HepG2 (cell line): ENCODE results near the gene RIPOR1. TPM values are rescaled to one million over a fixed set of nuclear protein-coding genes. Genes with fewer than 3 reads are reported as not detected.

Experiments used
- DBP ChIP-seq: sonication (generic); formaldehyde crosslinking; IDR thresholded peaks from 2 replicates; pipeline ENCODE4 v1.4.0; 2020; ENCODE audit warnings: missing genetic modification reagents; ENCODE audit errors: not compliant biosample characterization
- DR1 ChIP-seq: sonication (generic); formaldehyde crosslinking; IDR thresholded peaks from 2 replicates; pipeline ENCODE4 v1.8.0; 2021; ENCODE audit warnings: mild to moderate bottlenecking, missing genetic modification reagents, inconsistent platforms
- EHMT2 ChIP-seq: fragments of 200-600 bp; sonication (generic); IDR thresholded peaks from 2 replicates; pipeline ENCODE4 v1.7.0; 2017; ENCODE audit warnings: antibody characterized with exemption, low read depth, low read length, borderline replicate concordance
- FOXA1 ChIP-seq, 2 experiments: fragments of 450-650 bp in 1 of 2; sonication (generic) in 1 of 2; formaldehyde crosslinking in 1 of 2; IDR thresholded peaks; 2 replicates each; pipeline versions ENCODE4 v1.4.0 to v1.6.1; 2016 to 2020; ENCODE audit warnings: missing genetic modification reagents in 1 of 2
- HHEX ChIP-seq: IDR thresholded peaks from 2 replicates; pipeline ENCODE4 v1.6.1; 2016; ENCODE audit warnings: control low read depth
- KDM3A ChIP-seq: IDR thresholded peaks from 2 replicates; pipeline ENCODE4 v1.6.1; 2018; ENCODE audit warnings: low read depth, missing compliant biosample characterization
- MED13 ChIP-seq: sonication (generic); formaldehyde crosslinking; IDR thresholded peaks from 2 replicates; pipeline ENCODE4 v1.5.0; 2020; ENCODE audit warnings: missing genetic modification reagents
- MEF2D ChIP-seq: sonication (generic); formaldehyde crosslinking; IDR thresholded peaks from 2 replicates; pipeline ENCODE4 v1.5.1; 2020; ENCODE audit warnings: mild to moderate bottlenecking, missing genetic modification reagents
- MIER2 ChIP-seq: IDR thresholded peaks from 2 replicates; pipeline ENCODE4 v1.6.1; 2016; ENCODE audit warnings: missing biosample characterization, missing genetic modification reagents
- PHF5A ChIP-seq: IDR thresholded peaks from one replicate; pipeline ENCODE4 v1.6.1; 2018; ENCODE audit warnings: low read depth, missing genetic modification reagents; ENCODE audit not compliant: unreplicated experiment
- SKI ChIP-seq: fragments of 450-650 bp; IDR thresholded peaks from one replicate; pipeline ENCODE4 v1.6.1; 2018; ENCODE audit warnings: mild to moderate bottlenecking; ENCODE audit not compliant: partially characterized antibody
- SP4 ChIP-seq: sonication (generic); formaldehyde crosslinking; IDR thresholded peaks from 2 replicates; pipeline ENCODE4 v1.8.1; 2023; ENCODE audit warnings: mild to moderate bottlenecking, missing genetic modification reagents
- SRF ChIP-seq: IDR thresholded peaks from 2 replicates; pipeline ENCODE4 v1.6.1; 2011; ENCODE audit warnings: mild to moderate bottlenecking, low read depth, low read length, moderate library complexity
- XBP1 ChIP-seq: sonication (generic); formaldehyde crosslinking; IDR thresholded peaks from 2 replicates; pipeline ENCODE4 v1.5.0; 2020; ENCODE audit warnings: missing genetic modification reagents
- ZIK1 ChIP-seq: sonication (generic); formaldehyde crosslinking; IDR thresholded peaks from 2 replicates; pipeline ENCODE4 v1.5.0; 2020; ENCODE audit warnings: mild to moderate bottlenecking, low read depth, missing genetic modification reagents, borderline replicate concordance
- ZNF275 ChIP-seq: sonication (generic); formaldehyde crosslinking; IDR thresholded peaks from 2 replicates; pipeline ENCODE4 v1.8.0; 2022; ENCODE audit warnings: missing genetic modification reagents, mild to moderate bottlenecking, inconsistent platforms, borderline replicate concordance
- ZNF574 ChIP-seq: sonication (generic); formaldehyde crosslinking; IDR thresholded peaks from 2 replicates; pipeline ENCODE4 v1.4.0; 2020; ENCODE audit warnings: missing genetic modification reagents
- ZNF619 ChIP-seq: sonication (generic); formaldehyde crosslinking; IDR thresholded peaks from 2 replicates; pipeline ENCODE4 v1.4.0; 2020; ENCODE audit warnings: mild to moderate bottlenecking, missing genetic modification reagents
- ZNF788 ChIP-seq: sonication (generic); formaldehyde crosslinking; IDR thresholded peaks from 2 replicates; pipeline ENCODE4 v1.5.0; 2020; ENCODE audit warnings: mild to moderate bottlenecking, missing genetic modification reagents, borderline replicate concordance
- ZNF891 ChIP-seq: sonication (generic); formaldehyde crosslinking; IDR thresholded peaks from 2 replicates; pipeline ENCODE4 v1.5.0; 2020; ENCODE audit warnings: mild to moderate bottlenecking, missing genetic modification reagents
- polyA plus RNA-seq, 8 experiments: library from polyadenylated mRNA; depleted of rRNA in 3 of 8; stranded (reverse) in 7 of 8; unstranded in 1 of 8; fragments of >200 nt; fragmentation: Illumina TruSeq in 4 of 8; extraction: Trizol in 4 of 8; gene quantifications; 2 replicates each; pipeline versions ENCODE4 v1.2.1 to v1.2.3, GENCODE V29; 2011 to 2016; ENCODE audit warnings: low read depth in 4 of 8, missing spikeins in 1 of 8, mixed read lengths in 1 of 8; ENCODE audit not compliant: insufficient read depth in 1 of 8
- total RNA-seq, 5 experiments: library from RNA; depleted of rRNA; stranded (reverse); fragments of >200 nt; fragmentation: Illumina TruSeq; extraction: Trizol; gene quantifications; 2 replicates each; pipeline ENCODE4 v1.2.3, GENCODE V29; 2016; ENCODE audit warnings: low read depth in 1 of 5

RIPOR1 gene
- total and polyA plus RNA-seq, 2 of the 13 experiments (the other 11 are each of a cell fraction or from before 2014, with no cell fraction given), result 4.6 to 8.1 TPM

DNA sequence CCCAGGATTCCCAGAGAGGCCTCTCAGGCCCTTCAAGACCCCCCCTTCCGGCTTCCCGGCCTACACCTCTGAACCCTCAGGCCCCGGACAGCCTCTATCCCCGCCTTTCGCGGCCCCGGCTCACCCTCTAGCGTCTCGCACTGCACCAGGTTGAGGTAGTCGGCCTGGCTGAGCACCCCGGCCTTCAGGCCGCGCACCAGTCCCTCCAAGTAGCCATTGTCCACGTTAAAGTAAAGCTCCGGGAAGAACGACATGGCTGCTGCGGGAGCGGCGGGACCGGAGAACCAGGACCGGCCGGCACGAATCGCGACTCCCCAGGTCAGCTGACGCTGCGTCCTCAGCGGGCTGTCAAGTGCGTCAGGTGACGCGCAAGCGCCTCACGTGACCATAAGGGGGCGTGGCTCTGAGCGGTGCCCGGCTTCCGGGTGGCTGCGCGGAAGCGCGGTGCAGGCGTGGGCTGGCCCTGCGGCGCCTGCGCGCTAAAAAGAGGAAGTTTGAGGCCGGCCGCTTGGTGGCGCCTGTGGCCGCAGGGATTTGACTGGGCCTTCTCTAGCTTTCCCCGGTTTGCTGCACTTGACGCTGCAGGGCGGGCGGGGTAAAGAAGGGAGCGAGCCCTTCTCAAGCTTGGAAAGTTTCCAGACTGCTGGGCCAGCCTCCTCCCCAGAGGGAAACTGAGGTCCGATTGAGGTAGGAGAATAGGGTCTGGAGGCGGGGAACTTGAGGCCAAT lies 47.6 kb upstream of the RIPOR1 start, which contains the start of gene ATP6V0D1 (continued):
- TF ChIP-seq FOXA1 (IDR thresholded peaks at IDR 0.05) (no peak), FOXA1 (CRISPR knock-in tag; IDR thresholded peaks at IDR 0.05) (peak; percentile 73), EHMT2 (no peak), ZNF275 (peak; percentile 86; the same call in 1 of the 2 replicates), MIER2 (CRISPR knock-in tag) (peak; percentile 77; the same call in 1 of the 2 replicates), DR1 (CRISPR knock-in tag) (peak; percentile 62; the same call in 1 of the 2 replicates), SP4 (CRISPR knock-in tag) (peak; percentile 94), SRF (0 out of 2 replicates have a peak, but pooled peaks have one; percentile 3), MEF2D (CRISPR knock-in tag) (no peak; the same call in 1 of the 2 replicates), MED13 (no peak), SKI (peak; percentile 56), ZNF574 (peak; percentile 92), ZIK1 (CRISPR knock-in tag) (peak; percentile 95; the same call in 1 of the 2 replicates), HHEX (CRISPR knock-in tag) (peak; percentile 21; the same call in 1 of the 2 replicates), ZNF788 (CRISPR knock-in tag) (peak; percentile 99), ZNF619 (CRISPR knock-in tag) (peak; percentile 96), ZNF891 (peak; percentile 56; the same call in 1 of the 2 replicates), XBP1 (CRISPR knock-in tag) (no peak), DBP (peak; percentile 48), PHF5A (CRISPR knock-in tag) (no peak), KDM3A (CRISPR knock-in tag) (peak; percentile 90; the same call in 1 of the 2 replicates)
